Neural cell (in vitro differentiated cells): ENCODE data around the gene OPRL1. TPM values are rescaled to one million over a fixed set of nuclear protein-coding genes. Genes with fewer than 3 reads are reported as not detected.

Experiments
- H2AFZ ChIP-seq: fragments of 200-600, 300-800 bp; sonication (generic), shearing (Covaris generic); 2 replicates; pipeline ENCODE4 v1.6.0; 2014; ENCODE audit warnings: low read depth, mild to moderate bottlenecking, antibody characterized with exemption, low read length, moderate library complexity
- H3F3A ChIP-seq: fragments of 200-600 bp; shearing (Covaris generic); 2 replicates; pipeline ENCODE4 v1.6.1; 2016; ENCODE audit warnings: mild to moderate bottlenecking, moderate library complexity, mixed read lengths, antibody characterized with exemption, low read length; ENCODE audit not compliant: insufficient read depth, poor library complexity, severe bottlenecking
- H3K27ac ChIP-seq: fragments of 200-600, 300-800 bp; sonication (generic), shearing (Covaris generic); 2 replicates; pipeline ENCODE4 v1.5.1; 2014; ENCODE audit warnings: mild to moderate bottlenecking, low read length, moderate library complexity
- H3K27me3 ChIP-seq: fragments of 300-800, 200-600 bp; sonication (generic), shearing (Covaris generic); 2 replicates; pipeline ENCODE4 v1.6.0; 2014; ENCODE audit warnings: mild to moderate bottlenecking, low read depth, low read length, moderate library complexity; ENCODE audit not compliant: insufficient read depth
- H3K36me3 ChIP-seq: fragments of 300-800, 200-600 bp; sonication (generic), shearing (Covaris generic); 2 replicates; pipeline ENCODE4 v1.5.1; 2014; ENCODE audit warnings: mild to moderate bottlenecking, antibody characterized with exemption, low read length, moderate library complexity; ENCODE audit not compliant: insufficient read depth
- H3K4me2 ChIP-seq: fragments of 300-800, 200-600 bp; sonication (generic), shearing (Covaris generic); 2 replicates; pipeline ENCODE4 v1.6.0; 2014; ENCODE audit warnings: mild to moderate bottlenecking, low read length
- H3K4me3 ChIP-seq: fragments of 300-800, 200-600 bp; sonication (generic), shearing (Covaris generic); 2 replicates; pipeline ENCODE4 v1.5.1; 2014; ENCODE audit warnings: mild to moderate bottlenecking, low read length, moderate library complexity
- H3K79me2 ChIP-seq: fragments of 200-600 bp; shearing (Covaris generic); replicated peaks from 2 replicates; pipeline ENCODE4 v1.6.0; 2014; ENCODE audit warnings: mild to moderate bottlenecking, low read length, moderate library complexity; ENCODE audit not compliant: insufficient read depth
- H3K9ac ChIP-seq: fragments of 300-800, 200-600 bp; sonication (generic), shearing (Covaris generic); 2 replicates; pipeline ENCODE4 v1.6.1; 2016; ENCODE audit warnings: mild to moderate bottlenecking, low read length, mixed read lengths
- H3K9me2 ChIP-seq: fragments of 200-600 bp; shearing (Covaris generic); 2 replicates; pipeline ENCODE4 v1.6.1; 2016; ENCODE audit warnings: mild to moderate bottlenecking, low read length, mixed read lengths; ENCODE audit not compliant: insufficient read depth
- H3K9me3 ChIP-seq: fragments of 200-600, 300-800 bp; sonication (generic), shearing (Covaris generic); 2 replicates; pipeline ENCODE4 v1.6.1; 2016; ENCODE audit warnings: mild to moderate bottlenecking, mixed run types, low read length, moderate library complexity, mixed read lengths
- H4K20me1 ChIP-seq: fragments of 200-600 bp; shearing (Covaris generic); 2 replicates; pipeline ENCODE4 v1.6.1; 2016; ENCODE audit warnings: mild to moderate bottlenecking, mixed run types; ENCODE audit not compliant: insufficient read depth
- EP300 ChIP-seq: fragments of 450-650 bp; conservative IDR thresholded peaks from 2 replicates; pipeline ENCODE4 v1.6.1; 2014; ENCODE audit warnings: antibody characterized with exemption, mild to moderate bottlenecking, moderate library complexity; ENCODE audit not compliant: poor library complexity, severe bottlenecking
- EZH2 ChIP-seq: fragments of 200-600, 300-800 bp; shearing (Covaris generic), sonication (generic); IDR thresholded peaks from 2 replicates; pipeline ENCODE4 v1.6.1; 2014; ENCODE audit warnings: antibody characterized with exemption, low read length, borderline replicate concordance, mild to moderate bottlenecking; ENCODE audit not compliant: insufficient read depth, poor library complexity, severe bottlenecking
- MXI1 ChIP-seq: fragments of 450-650 bp; conservative IDR thresholded peaks from 2 replicates; pipeline ENCODE4 v1.6.1; 2014; ENCODE audit warnings: antibody characterized with exemption, mild to moderate bottlenecking; ENCODE audit not compliant: poor library complexity, severe bottlenecking
- RAD21 ChIP-seq: fragments of 450-650 bp; conservative IDR thresholded peaks from 2 replicates; pipeline ENCODE4 v1.6.1; 2014; ENCODE audit warnings: antibody characterized with exemption, mild to moderate bottlenecking, moderate library complexity
- REST ChIP-seq: IDR thresholded peaks from 2 replicates; pipeline ENCODE4 v1.6.1; 2012; ENCODE audit warnings: borderline replicate concordance
- SMC3 ChIP-seq: fragments of 450-650 bp; conservative IDR thresholded peaks from 2 replicates; pipeline ENCODE4 v1.6.1; 2014; ENCODE audit warnings: antibody characterized with exemption, mild to moderate bottlenecking, moderate library complexity; ENCODE audit not compliant: poor library complexity
- TAF1 ChIP-seq: IDR thresholded peaks from 2 replicates; pipeline ENCODE4 v1.6.1; 2012; ENCODE audit warnings: low read depth
- polyA plus RNA-seq: library from polyadenylated mRNA; depleted of rRNA; stranded (reverse); fragments of >200 nt; gene quantifications from 2 replicates; pipeline ENCODE4 v1.2.3, GENCODE V29; 2014
- TF ChIP-seq, protein P1 (sequence below): fragments of 450-650 bp; IDR thresholded peaks from 2 replicates; pipeline ENCODE4 v1.5.1; 2014; ENCODE audit warnings: antibody characterized with exemption, mild to moderate bottlenecking, moderate library complexity; ENCODE audit not compliant: poor library complexity, severe bottlenecking

Gene OPRL1
- polyA plus RNA-seq, 1 donor from 2014 or later: 18.3 TPM

DNA sequence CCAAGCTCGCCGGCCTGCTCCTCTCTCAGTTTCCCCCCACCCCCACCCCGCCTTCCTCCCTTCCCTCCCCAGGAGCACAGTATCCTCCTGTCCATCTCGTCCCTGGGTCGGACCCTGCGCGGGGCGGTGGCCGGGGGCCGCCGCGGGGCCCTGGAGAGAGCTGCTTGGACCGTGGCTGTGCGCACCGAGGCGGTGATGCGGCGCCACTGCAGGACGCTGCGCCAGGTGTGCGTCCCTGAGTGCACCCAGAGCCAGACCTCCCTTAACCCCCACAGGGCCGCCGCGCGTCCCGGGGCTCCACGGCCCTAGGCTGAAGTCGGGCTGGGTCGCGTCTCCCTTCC lies 41.7 kb upstream of the OPRL1 start:
- Histone ChIP-seq H3K79me2 (no peaks in the 10 kb centered on the region), H3F3A (no peaks in the 10 kb centered on the region), H3K9me3 (no peaks in the 10 kb centered on the region), H3K27ac (no peak overlapping the region), H2AFZ (no peak overlapping the region), H3K4me2 (no peak overlapping the region), H3K9ac (no peak overlapping the region), H3K36me3 (no peaks in the 10 kb centered on the region), H3K27me3 (peaks cover 61% of the 10 kb centered on the region), H3K4me3 (peak overlapping the region; percentile 67), H4K20me1 (no peaks in the 10 kb centered on the region), H3K9me2 (no peaks in the 10 kb centered on the region)
- TF ChIP-seq EZH2 (peak; percentile 73), SMC3 (no peak)

DNA sequence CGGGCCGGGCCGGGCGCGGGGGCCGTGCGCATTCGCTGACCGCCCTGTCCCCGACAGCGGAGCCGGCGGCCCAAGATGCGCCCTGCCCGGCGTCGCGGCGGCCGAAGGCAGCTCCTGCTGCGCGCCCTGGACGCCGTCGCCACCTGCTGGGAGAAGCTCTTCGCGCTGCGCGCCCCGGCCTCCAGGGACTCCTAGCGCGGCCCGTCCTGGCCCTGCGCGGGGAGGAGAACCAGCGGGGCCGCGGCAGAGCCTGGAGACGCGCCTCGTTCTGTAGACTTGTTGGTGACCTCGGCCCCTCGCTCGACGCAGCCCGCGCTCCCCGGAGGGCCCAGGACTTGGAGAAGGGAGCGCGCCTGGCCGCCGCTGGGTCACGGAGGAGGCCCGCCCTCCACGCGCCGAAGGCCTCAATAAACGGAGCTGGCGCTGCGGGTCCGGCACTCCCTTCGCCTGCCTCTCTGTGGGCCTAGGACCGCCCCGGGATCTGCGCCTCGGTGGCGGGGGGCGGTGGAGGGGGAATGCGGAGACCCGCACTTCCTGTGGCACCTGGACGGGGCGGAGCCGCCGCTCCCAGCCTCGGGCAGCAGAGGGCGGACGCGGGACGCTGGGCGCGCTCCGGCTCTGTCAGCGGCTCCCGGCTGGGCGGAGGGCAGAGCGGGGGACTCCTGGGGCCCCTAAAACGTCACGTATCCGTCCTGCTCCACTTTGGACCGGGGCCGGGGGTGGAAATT lies 41.2 kb upstream of the OPRL1 start:
- Histone ChIP-seq H4K20me1 (no peaks in the 10 kb centered on the region), H3F3A (no peaks in the 10 kb centered on the region), H3K9me3 (no peaks in the 10 kb centered on the region), H3K27me3 (peaks cover 66% of the 10 kb centered on the region), H3K79me2 (no peaks in the 10 kb centered on the region), H3K9me2 (no peaks in the 10 kb centered on the region), H3K36me3 (no peaks in the 10 kb centered on the region), H3K4me2 (no peak overlapping the region), H3K27ac (no peak overlapping the region), H3K9ac (peak overlapping the region; percentile 50), H3K4me3 (peak overlapping the region; percentile 67), H2AFZ (no peak overlapping the region)
- TF ChIP-seq, protein P1, sequence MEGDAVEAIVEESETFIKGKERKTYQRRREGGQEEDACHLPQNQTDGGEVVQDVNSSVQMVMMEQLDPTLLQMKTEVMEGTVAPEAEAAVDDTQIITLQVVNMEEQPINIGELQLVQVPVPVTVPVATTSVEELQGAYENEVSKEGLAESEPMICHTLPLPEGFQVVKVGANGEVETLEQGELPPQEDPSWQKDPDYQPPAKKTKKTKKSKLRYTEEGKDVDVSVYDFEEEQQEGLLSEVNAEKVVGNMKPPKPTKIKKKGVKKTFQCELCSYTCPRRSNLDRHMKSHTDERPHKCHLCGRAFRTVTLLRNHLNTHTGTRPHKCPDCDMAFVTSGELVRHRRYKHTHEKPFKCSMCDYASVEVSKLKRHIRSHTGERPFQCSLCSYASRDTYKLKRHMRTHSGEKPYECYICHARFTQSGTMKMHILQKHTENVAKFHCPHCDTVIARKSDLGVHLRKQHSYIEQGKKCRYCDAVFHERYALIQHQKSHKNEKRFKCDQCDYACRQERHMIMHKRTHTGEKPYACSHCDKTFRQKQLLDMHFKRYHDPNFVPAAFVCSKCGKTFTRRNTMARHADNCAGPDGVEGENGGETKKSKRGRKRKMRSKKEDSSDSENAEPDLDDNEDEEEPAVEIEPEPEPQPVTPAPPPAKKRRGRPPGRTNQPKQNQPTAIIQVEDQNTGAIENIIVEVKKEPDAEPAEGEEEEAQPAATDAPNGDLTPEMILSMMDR: peak; percentile 71
- peak; percentile 78 for TF ChIP-seq RAD21
- TF ChIP-seq TAF1: no peak
- no peak for TF ChIP-seq REST
- no peak for TF ChIP-seq EZH2
- no peak for TF ChIP-seq EP300
- no peak for TF ChIP-seq MXI1
- peak; percentile 84 for TF ChIP-seq SMC3
